Neural progenitor cell (in vitro differentiated cells): ENCODE results near the gene CASP12. TPM values are rescaled to one million over a fixed set of nuclear protein-coding genes. Genes with fewer than 3 reads are reported as not detected.

Source experiments
- DNase-seq: peaks from one replicate; pipeline ENCODE4 v3.0.0-alpha.2; 2016; ENCODE audit warnings: low spot score
- H2AFZ ChIP-seq: fragments of 200-600 bp; sonication (generic); replicated peaks from 2 replicates; pipeline ENCODE4 v1.6.1; 2016; ENCODE audit warnings: antibody characterized with exemption
- H3F3A ChIP-seq: fragments of 200-600 bp; sonication (generic); 2 replicates; pipeline ENCODE4 v1.6.1; 2016; ENCODE audit warnings: antibody characterized with exemption, low read depth
- H3K27ac ChIP-seq: fragments of 200-600 bp; sonication (generic); 2 replicates; pipeline ENCODE4 v1.5.1; 2016; ENCODE audit warnings: mild to moderate bottlenecking
- H3K27me3 ChIP-seq: fragments of 200-600 bp; sonication (generic); 2 replicates; pipeline ENCODE4 v1.6.1; 2016; ENCODE audit warnings: mild to moderate bottlenecking, moderate library complexity
- H3K36me3 ChIP-seq: fragments of 200-600 bp; sonication (generic); 2 replicates; pipeline ENCODE4 v1.5.1; 2016
- H3K4me1 ChIP-seq: fragments of 200-600 bp; sonication (generic); 2 replicates; pipeline ENCODE4 v1.6.1; 2016; ENCODE audit warnings: mixed run types
- H3K4me2 ChIP-seq: fragments of 200-600 bp; sonication (generic); 2 replicates; pipeline ENCODE4 v1.6.1; 2016
- H3K4me3 ChIP-seq: fragments of 200-600 bp; sonication (generic); 2 replicates; pipeline ENCODE4 v1.5.1; 2016
- H3K79me2 ChIP-seq: fragments of 200-600 bp; sonication (generic); 2 replicates; pipeline ENCODE4 v1.6.1; 2016; ENCODE audit warnings: low read depth
- H3K9ac ChIP-seq: fragments of 200-600 bp; sonication (generic); 2 replicates; pipeline ENCODE4 v1.6.1; 2016
- H3K9me3 ChIP-seq: fragments of 200-600 bp; sonication (generic); 2 replicates; pipeline ENCODE4 v1.5.1; 2016; ENCODE audit warnings: low read depth
- H4K20me1 ChIP-seq: fragments of 200-600 bp; sonication (generic); 2 replicates; pipeline ENCODE4 v1.6.1; 2016; ENCODE audit warnings: low read depth
- H3K27ac Mint-ChIP-seq: 3 replicates; pipeline ENCODE4 v1.8.0; 2021; ENCODE audit warnings: mixed read lengths
- H3K27me3 Mint-ChIP-seq: 2 replicates; pipeline ENCODE4 v1.8.0; 2022; ENCODE audit warnings: low read depth, mild to moderate bottlenecking, inconsistent platforms, moderate library complexity, mixed read lengths; ENCODE audit not compliant: insufficient read depth
- H3K36me3 Mint-ChIP-seq: 3 replicates; pipeline ENCODE4 v1.8.0; 2021; ENCODE audit warnings: mixed read lengths
- H3K4me1 Mint-ChIP-seq: 3 replicates; pipeline ENCODE4 v1.8.0; 2021; ENCODE audit warnings: mixed read lengths
- H3K4me3 Mint-ChIP-seq: 3 replicates; pipeline ENCODE4 v1.8.0; 2021; ENCODE audit warnings: mild to moderate bottlenecking, moderate library complexity, mixed read lengths
- H3K9me3 Mint-ChIP-seq: 3 replicates; pipeline ENCODE4 v1.8.0; 2020; ENCODE audit warnings: mixed read lengths
- CTCF ChIP-seq: fragments of 200-600 bp; sonication (generic); IDR thresholded peaks from 2 replicates; pipeline ENCODE4 v1.5.1; 2017; ENCODE audit warnings: antibody characterized with exemption, mild to moderate bottlenecking
- EZH2 ChIP-seq: fragments of 200-600 bp; sonication (generic); IDR thresholded peaks from 2 replicates; pipeline ENCODE4 v1.6.1; 2017; ENCODE audit warnings: antibody characterized with exemption, mild to moderate bottlenecking, moderate library complexity
- EZH2phosphoT487 ChIP-seq: fragments of 200-600 bp; sonication (generic); IDR thresholded peaks from 2 replicates; pipeline ENCODE4 v1.6.1; 2017; ENCODE audit warnings: antibody characterized with exemption
- small RNA-seq: library from RNA; depleted of rRNA; stranded (forward); fragments of <200 nt; gene quantifications from one replicate; pipeline ENCODE3, GENCODE V24; 2015
- total RNA-seq: library from RNA; depleted of rRNA; stranded (reverse); fragments of >200 nt; gene quantifications from 2 replicates; pipeline ENCODE4 v1.2.3, GENCODE V29; 2015; ENCODE audit warnings: low replicate concordance

The CASP12 gene
- total RNA-seq, 1 donor from 2014 or later, result not detected

GRCh38 chr11:104841185-104841584, 57.1 kb downstream of the CASP12 start:
- no peak for DNase-seq

GRCh38 chr11:104837969-104838639, 60.2 kb downstream of the CASP12 start:
- H3F3A ChIP-seq, result no peaks in the 10 kb centered on the region
- no peaks in the 10 kb centered on the region for H3K79me2 ChIP-seq
- DNase-seq, result no peak
- peaks cover 2% of the 10 kb centered on the region for H3K9me3 Mint-ChIP-seq
- no peaks in the 10 kb centered on the region for H3K27me3 ChIP-seq
- H3K9me3 ChIP-seq, result no peaks in the 10 kb centered on the region
- no peaks in the 10 kb centered on the region for H3K27me3 Mint-ChIP-seq
- H3K4me3 Mint-ChIP-seq, result no peak overlapping the region
- no peaks in the 10 kb centered on the region for H3K36me3 Mint-ChIP-seq
- no peaks in the 10 kb centered on the region for H3K36me3 ChIP-seq
- H2AFZ ChIP-seq, result no peak overlapping the region
- no peaks in the 10 kb centered on the region for H3K4me1 ChIP-seq
- no peaks in the 10 kb centered on the region for H4K20me1 ChIP-seq
- H3K27ac ChIP-seq, result no peak overlapping the region
- no peak overlapping the region for H3K27ac Mint-ChIP-seq
- H3K9ac ChIP-seq, result no peak overlapping the region
- H3K4me2 ChIP-seq, result no peak overlapping the region
- H3K4me3 ChIP-seq, result no peak overlapping the region
- no peaks in the 10 kb centered on the region for H3K4me1 Mint-ChIP-seq
- no peak for TF ChIP-seq EZH2
- TF ChIP-seq CTCF, result no peak
- no peak for TF ChIP-seq EZH2phosphoT487

More at GRCh38 chr11:104841185-104841584, 57.1 kb downstream of the CASP12 start:
- Histone ChIP-seq H3K36me3 (no peaks in the 10 kb centered on the region), H3K4me2 (no peak overlapping the region), H2AFZ (peak overlapping the region; percentile 46), H3K27ac (no peak overlapping the region), H3K4me1 (no peaks in the 10 kb centered on the region), H3K9me3 (no peaks in the 10 kb centered on the region), H3K27me3 (no peaks in the 10 kb centered on the region), H4K20me1 (no peaks in the 10 kb centered on the region), H3F3A (no peaks in the 10 kb centered on the region), H3K4me3 (no peak overlapping the region), H3K79me2 (no peaks in the 10 kb centered on the region), H3K9ac (no peak overlapping the region)
- Mint-ChIP-seq H3K27ac (no peak overlapping the region), H3K4me1 (no peaks in the 10 kb centered on the region), H3K27me3 (no peaks in the 10 kb centered on the region), H3K36me3 (no peaks in the 10 kb centered on the region), H3K9me3 (peaks cover 2% of the 10 kb centered on the region), H3K4me3 (no peak overlapping the region)
- TF ChIP-seq CTCF (no peak), EZH2 (no peak), EZH2phosphoT487 (no peak)

- Histone ChIP-seq H3K4me2 (no peak overlapping the region), H3K9ac (no peak overlapping the region), H4K20me1 (no peaks in the 10 kb centered on the region), H2AFZ (no peak overlapping the region), H3K27me3 (no peaks in the 10 kb centered on the region), H3K9me3 (no peaks in the 10 kb centered on the region), H3F3A (no peaks in the 10 kb centered on the region), H3K27ac (no peak overlapping the region), H3K79me2 (no peaks in the 10 kb centered on the region), H3K4me1 (no peaks in the 10 kb centered on the region), H3K4me3 (no peak overlapping the region), H3K36me3 (no peaks in the 10 kb centered on the region)
- Mint-ChIP-seq H3K4me1 (no peaks in the 10 kb centered on the region), H3K27ac (no peak overlapping the region), H3K27me3 (no peaks in the 10 kb centered on the region), H3K36me3 (no peaks in the 10 kb centered on the region), H3K9me3 (peaks cover 2% of the 10 kb centered on the region), H3K4me3 (no peak overlapping the region)
- no peak for DNase-seq
- TF ChIP-seq CTCF (no peak), EZH2 (no peak), EZH2phosphoT487 (no peak)
Observed at GRCh38 chr11:104836691-104837090, 61.6 kb downstream of the CASP12 start.

Small RNAs within 50 kb of the gene (small RNA-seq; reads per million reads assigned to genes)
- not detected for gene AP002004.1

Other genes with a start within 250 kb of the CASP12 start
- gene CASP4, start 70.1 kb upstream of the CASP12 start, total RNA-seq, result not detected in 2 replicates
- gene CASP5, start 124.7 kb upstream of the CASP12 start, total RNA-seq, result not detected in 2 replicates
- gene CASP1, start 136.7 kb upstream of the CASP12 start, total RNA-seq, result not detected in 2 replicates
- not detected in 2 replicates for gene CARD16, start 146.9 kb upstream of the CASP12 start, total RNA-seq
- gene CARD18, start 241.3 kb upstream of the CASP12 start, total RNA-seq, result not detected in 2 replicates